ENCODE measurements around the gene OMG. TPM values are rescaled to one million over a fixed set of nuclear protein-coding genes. Genes with fewer than 3 reads are reported as not detected.

OMG gene
- total RNA-seq, 1 experiment from 2014 or later = 0.16 TPM

DNA sequence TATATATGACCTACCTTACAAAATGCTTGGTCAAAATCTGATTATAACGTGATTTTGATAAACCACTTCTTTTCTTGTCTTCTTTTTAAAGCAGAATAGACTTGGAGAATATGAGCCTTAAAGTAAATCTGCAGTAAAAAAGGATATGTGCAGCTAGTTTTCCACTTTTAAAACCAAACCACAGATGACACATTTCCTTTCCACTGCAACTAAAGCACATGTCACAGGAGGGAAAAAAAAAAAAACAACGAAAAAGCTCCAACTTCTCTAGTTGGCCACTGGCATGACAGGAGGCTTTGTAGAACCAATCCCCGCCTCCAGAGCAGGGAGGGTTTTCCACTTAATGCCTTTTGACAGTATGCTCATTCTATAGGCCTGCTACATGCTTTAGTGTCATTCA, 24.4 kb upstream of the OMG start, which contains the start of gene EVI2A:
TSS of gene EVI2A (minus strand) at position 142 of the 400 bp plus-strand sequence. CDS start 2,609 bp downstream, outside the sequence.
- CTCF ChIA-PET = no interaction called here
- intact Hi-C loops (cut with micrococcal nuclease) = no loop called here
- Mint-ChIP-seq H3K27me3 (ENCODE audit: insufficient read depth, unreplicated experiment) (no peaks in the 10 kb centered on the region), H3K36me3 (ENCODE audit: insufficient read depth, unreplicated experiment) (peaks cover 21% of the 10 kb centered on the region), H3K4me1 (ENCODE audit: insufficient read depth, unreplicated experiment) (peaks cover 27% of the 10 kb centered on the region), H3K4me3 (ENCODE audit: unreplicated experiment) (peak within 1 kb of the TSS; percentile 54), H3K27ac (ENCODE audit: low read depth, unreplicated experiment) (peak within 1 kb of the TSS; percentile 90), H3K9me3 (ENCODE audit: unreplicated experiment) (no peaks in the 10 kb centered on the region)
- POLR2A ChIA-PET = interaction anchor here (0.9 to 1.3 kb wide), 2 partner anchors 19 to 52 kb away, joined by 5 to 6 read pairs; no protein-coding TSS in a partner anchor
- TF ChIP-seq, protein P1, sequence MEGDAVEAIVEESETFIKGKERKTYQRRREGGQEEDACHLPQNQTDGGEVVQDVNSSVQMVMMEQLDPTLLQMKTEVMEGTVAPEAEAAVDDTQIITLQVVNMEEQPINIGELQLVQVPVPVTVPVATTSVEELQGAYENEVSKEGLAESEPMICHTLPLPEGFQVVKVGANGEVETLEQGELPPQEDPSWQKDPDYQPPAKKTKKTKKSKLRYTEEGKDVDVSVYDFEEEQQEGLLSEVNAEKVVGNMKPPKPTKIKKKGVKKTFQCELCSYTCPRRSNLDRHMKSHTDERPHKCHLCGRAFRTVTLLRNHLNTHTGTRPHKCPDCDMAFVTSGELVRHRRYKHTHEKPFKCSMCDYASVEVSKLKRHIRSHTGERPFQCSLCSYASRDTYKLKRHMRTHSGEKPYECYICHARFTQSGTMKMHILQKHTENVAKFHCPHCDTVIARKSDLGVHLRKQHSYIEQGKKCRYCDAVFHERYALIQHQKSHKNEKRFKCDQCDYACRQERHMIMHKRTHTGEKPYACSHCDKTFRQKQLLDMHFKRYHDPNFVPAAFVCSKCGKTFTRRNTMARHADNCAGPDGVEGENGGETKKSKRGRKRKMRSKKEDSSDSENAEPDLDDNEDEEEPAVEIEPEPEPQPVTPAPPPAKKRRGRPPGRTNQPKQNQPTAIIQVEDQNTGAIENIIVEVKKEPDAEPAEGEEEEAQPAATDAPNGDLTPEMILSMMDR (IDR thresholded peaks at IDR 0.05; ENCODE audit: unreplicated experiment) = no peak
- DNase-seq (ENCODE audit: unreplicated experiment) = peak; percentile 80
- no TSS peak for BruUV-seq (replicated peaks)

DNA sequence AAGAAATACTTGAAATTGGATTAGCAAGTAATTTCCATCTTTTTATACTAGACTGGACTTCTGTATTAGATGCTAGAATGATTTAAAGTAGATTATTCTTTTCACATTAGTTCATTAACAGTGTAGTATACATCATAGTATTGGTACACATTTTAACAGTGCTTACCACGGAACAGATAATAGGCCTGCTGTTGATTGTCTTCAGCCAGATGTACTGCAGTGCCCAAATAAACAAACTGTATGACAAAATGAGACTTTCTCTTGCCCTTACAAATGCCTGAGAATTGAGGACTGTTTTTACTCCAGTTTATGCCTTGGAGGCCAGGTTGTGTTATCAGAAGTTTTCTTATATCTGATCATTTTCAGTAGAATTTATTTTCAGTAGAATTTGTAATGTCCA, 23.8 kb upstream of the OMG start:
- BruUV-seq (replicated peaks) = no TSS peak
- TF ChIP-seq, protein P1 (IDR thresholded peaks at IDR 0.05; ENCODE audit: unreplicated experiment) = no peak
- Mint-ChIP-seq H3K36me3 (ENCODE audit: insufficient read depth, unreplicated experiment) (peaks cover 14% of the 10 kb centered on the region), H3K27ac (ENCODE audit: low read depth, unreplicated experiment) (peak overlapping the region; percentile 90), H3K4me3 (ENCODE audit: unreplicated experiment) (peak overlapping the region; percentile 54), H3K4me1 (ENCODE audit: insufficient read depth, unreplicated experiment) (peaks cover 25% of the 10 kb centered on the region), H3K9me3 (ENCODE audit: unreplicated experiment) (no peaks in the 10 kb centered on the region), H3K27me3 (ENCODE audit: insufficient read depth, unreplicated experiment) (no peaks in the 10 kb centered on the region)
- CTCF ChIA-PET = no interaction called here
- intact Hi-C loops (cut with micrococcal nuclease) = no loop called here
- peak; percentile 36 for DNase-seq (ENCODE audit: unreplicated experiment)
- POLR2A ChIA-PET = interaction anchor here (1.2 to 5.5 kb wide), 6 partner anchors 8 to 349 kb away, joined by 3 to 45 read pairs (median 16); no protein-coding TSS in a partner anchor

DNA sequence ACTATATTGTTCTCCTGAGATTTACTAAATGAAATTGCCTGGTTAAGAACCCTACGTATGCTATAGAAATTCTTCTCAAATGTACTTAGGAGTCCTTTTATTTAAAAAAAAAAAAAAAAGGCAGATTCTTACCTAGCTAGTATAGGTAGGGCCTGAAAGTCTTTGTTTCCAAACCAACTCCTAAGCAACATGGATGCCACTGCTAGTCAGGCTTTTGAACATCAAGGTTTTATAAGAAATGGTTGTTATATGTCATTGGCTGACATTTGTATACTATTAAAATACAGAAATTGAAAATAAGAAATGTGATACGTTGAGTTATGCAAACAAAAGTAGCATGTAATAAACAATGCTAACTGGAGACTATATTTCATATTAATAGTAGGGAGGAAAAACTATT, 23.2 kb upstream of the OMG start:
- Mint-ChIP-seq H3K27ac (ENCODE audit: low read depth, unreplicated experiment) (peak overlapping the region; percentile 90), H3K36me3 (ENCODE audit: insufficient read depth, unreplicated experiment) (peaks cover 13% of the 10 kb centered on the region), H3K9me3 (ENCODE audit: unreplicated experiment) (no peaks in the 10 kb centered on the region), H3K4me1 (ENCODE audit: insufficient read depth, unreplicated experiment) (peaks cover 25% of the 10 kb centered on the region), H3K4me3 (ENCODE audit: unreplicated experiment) (peak overlapping the region; percentile 54), H3K27me3 (ENCODE audit: insufficient read depth, unreplicated experiment) (no peaks in the 10 kb centered on the region)
- TF ChIP-seq, protein P1 (IDR thresholded peaks at IDR 0.05; ENCODE audit: unreplicated experiment) = no peak
- ChIA-PET POLR2A (interaction anchor here (0.6 to 5.5 kb wide), 11 partner anchors 8 to 689 kb away, joined by 3 to 45 read pairs (median 5); partner anchors contain the start of gene RNF135), CTCF (interaction anchor here (0.6 kb wide), 1 partner anchor 1110 kb away, joined by 3 read pairs; no protein-coding TSS in a partner anchor)
- BruUV-seq (replicated peaks) = no TSS peak
- DNase-seq (ENCODE audit: unreplicated experiment) = no peak
- intact Hi-C loops (cut with micrococcal nuclease) = no loop called here

DNA sequence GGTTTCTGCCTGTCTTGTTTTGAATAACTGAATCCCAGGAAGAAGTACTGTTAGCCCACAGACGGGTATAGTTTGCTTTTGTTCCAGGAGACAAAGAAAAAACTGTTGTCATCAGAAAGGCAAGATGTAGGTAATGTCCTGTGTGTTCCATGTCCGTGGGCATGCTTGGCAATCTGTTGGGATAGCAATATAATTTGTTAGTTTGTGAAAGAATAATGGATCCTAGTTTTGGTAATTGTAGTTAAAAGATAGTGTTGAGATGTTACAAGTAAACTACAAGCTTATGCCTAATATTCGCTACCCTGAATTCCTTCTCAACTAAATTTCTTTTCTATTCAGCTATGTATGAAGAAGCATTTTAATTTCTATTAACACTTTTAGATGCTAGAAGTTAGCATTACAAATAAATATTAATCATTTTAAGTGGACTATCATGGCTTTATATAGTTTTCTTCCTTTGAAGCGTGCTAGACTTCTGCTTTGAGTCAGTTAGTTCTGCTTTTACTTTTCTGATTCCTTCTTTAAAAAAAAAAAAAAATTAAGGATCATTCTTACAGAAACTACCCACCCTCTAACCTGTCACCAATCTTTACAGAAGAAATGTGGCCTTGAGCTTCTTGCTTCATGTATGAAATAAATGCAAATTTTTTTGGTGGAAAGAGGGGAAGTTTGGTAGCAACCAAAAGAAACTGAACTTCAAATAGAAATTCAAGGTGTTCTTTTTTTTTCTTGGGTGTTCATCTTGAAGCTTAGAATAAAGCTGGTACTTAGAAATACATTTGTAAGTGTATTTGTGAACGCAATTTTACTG, 22.0 kb upstream of the OMG start:
- POLR2A ChIA-PET = interaction anchor here (0.7 to 5.5 kb wide), 20 partner anchors 8 to 494 kb away, joined by 3 to 45 read pairs (median 4); partner anchors contain the start of genes CRLF3 and RNF135
- no peaks in the 10 kb centered on the region for H3K9me3 Mint-ChIP-seq (ENCODE audit: unreplicated experiment)
- intact Hi-C loops (cut with micrococcal nuclease) = loop anchor here (2.0 kb wide), 1 partner anchor 50 kb away; no protein-coding TSS in a partner anchor
- TF ChIP-seq, protein P1 (IDR thresholded peaks at IDR 0.05; ENCODE audit: unreplicated experiment) = no peak
- peak overlapping the region; percentile 65 for H3K4me3 Mint-ChIP-seq (ENCODE audit: unreplicated experiment)
- DNase-seq (ENCODE audit: unreplicated experiment) = no peak
- peaks cover 13% of the 10 kb centered on the region for H3K36me3 Mint-ChIP-seq (ENCODE audit: insufficient read depth, unreplicated experiment)
- no peaks in the 10 kb centered on the region for H3K27me3 Mint-ChIP-seq (ENCODE audit: insufficient read depth, unreplicated experiment)
- BruUV-seq (replicated peaks) = no TSS peak
- peaks cover 26% of the 10 kb centered on the region for H3K4me1 Mint-ChIP-seq (ENCODE audit: insufficient read depth, unreplicated experiment)
- CTCF ChIA-PET = interaction anchor here (0.6 to 0.7 kb wide), 3 partner anchors 174 to 1031 kb away, joined by 3 to 5 read pairs (median 4); no protein-coding TSS in a partner anchor
- H3K27ac Mint-ChIP-seq (ENCODE audit: low read depth, unreplicated experiment) = peak overlapping the region; percentile 90
